DND-41 (cell line): Measurements from ENCODE around the gene COL13A1.

Experiments used
- EZH2 ChIP-seq: IDR thresholded peaks from 3 replicates; pipeline ENCODE4 v1.6.1; 2012; ENCODE audit warnings: borderline replicate concordance, low read depth, mild to moderate bottlenecking, moderate library complexity, low read length, inconsistent platforms; ENCODE audit not compliant: severe bottlenecking
- TF ChIP-seq, protein P1 (sequence below): IDR thresholded peaks from 2 replicates; pipeline ENCODE4 v1.5.1; 2012; ENCODE audit warnings: borderline replicate concordance, low read length, moderate library complexity, mild to moderate bottlenecking; ENCODE audit not compliant: poor library complexity, severe bottlenecking; ENCODE audit errors: extremely low read depth

DNA sequence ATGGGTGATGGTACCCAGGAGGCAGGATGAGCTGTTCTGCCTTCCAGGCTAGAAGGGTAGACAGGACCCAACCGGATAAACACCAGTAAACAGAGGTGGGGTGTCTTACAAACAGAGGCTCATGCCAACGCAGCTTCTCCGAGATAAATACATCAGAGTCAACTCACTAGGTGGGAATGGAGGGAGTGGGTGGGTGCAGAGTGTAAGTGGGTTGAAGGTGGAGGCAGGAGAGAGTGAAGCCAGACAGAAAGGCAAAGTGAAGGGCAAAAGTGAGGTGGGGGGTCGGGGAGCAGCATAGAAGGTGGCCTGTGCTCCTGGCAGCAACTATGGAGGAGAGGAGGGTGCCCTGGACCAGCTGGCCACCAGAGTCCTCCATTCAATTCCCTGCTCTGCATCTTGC, 40.4 kb upstream of the COL13A1 start:
- TF ChIP-seq, protein P1, sequence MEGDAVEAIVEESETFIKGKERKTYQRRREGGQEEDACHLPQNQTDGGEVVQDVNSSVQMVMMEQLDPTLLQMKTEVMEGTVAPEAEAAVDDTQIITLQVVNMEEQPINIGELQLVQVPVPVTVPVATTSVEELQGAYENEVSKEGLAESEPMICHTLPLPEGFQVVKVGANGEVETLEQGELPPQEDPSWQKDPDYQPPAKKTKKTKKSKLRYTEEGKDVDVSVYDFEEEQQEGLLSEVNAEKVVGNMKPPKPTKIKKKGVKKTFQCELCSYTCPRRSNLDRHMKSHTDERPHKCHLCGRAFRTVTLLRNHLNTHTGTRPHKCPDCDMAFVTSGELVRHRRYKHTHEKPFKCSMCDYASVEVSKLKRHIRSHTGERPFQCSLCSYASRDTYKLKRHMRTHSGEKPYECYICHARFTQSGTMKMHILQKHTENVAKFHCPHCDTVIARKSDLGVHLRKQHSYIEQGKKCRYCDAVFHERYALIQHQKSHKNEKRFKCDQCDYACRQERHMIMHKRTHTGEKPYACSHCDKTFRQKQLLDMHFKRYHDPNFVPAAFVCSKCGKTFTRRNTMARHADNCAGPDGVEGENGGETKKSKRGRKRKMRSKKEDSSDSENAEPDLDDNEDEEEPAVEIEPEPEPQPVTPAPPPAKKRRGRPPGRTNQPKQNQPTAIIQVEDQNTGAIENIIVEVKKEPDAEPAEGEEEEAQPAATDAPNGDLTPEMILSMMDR: no peak
- no peak for TF ChIP-seq EZH2
